GM19238 (cell line): ENCODE measurements around the gene MRPS12.
A peak's percentile ranks its signal among the peaks of the same experiment; 100 is the strongest.

Source experiments
- DNase-seq: peaks from one replicate; pipeline ENCODE4 v3.0.0; 2011; ENCODE audit warnings: low spot score; ENCODE audit not compliant: insufficient read length

Gene MRPS12

DNA sequence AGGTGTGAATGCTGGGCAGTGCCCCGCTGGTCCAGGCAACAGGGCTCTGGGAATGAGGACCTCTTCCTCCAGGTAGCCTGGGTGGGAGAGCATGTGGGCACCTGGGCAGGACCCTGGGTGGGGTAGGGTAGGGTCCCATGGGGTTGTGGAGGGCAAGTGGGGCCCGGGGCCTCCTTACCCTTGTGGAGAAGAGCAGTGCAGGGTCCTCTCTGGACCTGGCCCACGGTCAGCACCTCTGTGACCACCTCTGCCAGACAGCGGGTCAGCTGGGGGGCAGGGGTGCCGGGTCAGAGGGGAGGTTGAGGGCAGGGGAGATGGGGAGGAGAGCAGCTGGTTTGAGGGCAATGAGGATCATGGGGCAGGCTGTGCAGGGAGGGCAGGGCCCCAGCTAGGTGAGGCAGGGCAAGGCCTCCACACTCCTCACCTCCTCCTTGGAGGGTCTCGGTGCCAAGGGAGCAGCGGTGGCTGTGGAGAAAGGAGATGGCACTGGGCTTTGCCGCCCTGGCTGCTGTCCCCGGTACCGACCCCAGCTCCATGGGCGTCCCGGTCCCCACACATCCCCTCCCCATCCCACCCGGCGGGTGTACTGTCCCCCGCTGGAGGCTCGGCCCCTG lies 19.2 kb upstream of the MRPS12 start:
- no peak for DNase-seq

DNA sequence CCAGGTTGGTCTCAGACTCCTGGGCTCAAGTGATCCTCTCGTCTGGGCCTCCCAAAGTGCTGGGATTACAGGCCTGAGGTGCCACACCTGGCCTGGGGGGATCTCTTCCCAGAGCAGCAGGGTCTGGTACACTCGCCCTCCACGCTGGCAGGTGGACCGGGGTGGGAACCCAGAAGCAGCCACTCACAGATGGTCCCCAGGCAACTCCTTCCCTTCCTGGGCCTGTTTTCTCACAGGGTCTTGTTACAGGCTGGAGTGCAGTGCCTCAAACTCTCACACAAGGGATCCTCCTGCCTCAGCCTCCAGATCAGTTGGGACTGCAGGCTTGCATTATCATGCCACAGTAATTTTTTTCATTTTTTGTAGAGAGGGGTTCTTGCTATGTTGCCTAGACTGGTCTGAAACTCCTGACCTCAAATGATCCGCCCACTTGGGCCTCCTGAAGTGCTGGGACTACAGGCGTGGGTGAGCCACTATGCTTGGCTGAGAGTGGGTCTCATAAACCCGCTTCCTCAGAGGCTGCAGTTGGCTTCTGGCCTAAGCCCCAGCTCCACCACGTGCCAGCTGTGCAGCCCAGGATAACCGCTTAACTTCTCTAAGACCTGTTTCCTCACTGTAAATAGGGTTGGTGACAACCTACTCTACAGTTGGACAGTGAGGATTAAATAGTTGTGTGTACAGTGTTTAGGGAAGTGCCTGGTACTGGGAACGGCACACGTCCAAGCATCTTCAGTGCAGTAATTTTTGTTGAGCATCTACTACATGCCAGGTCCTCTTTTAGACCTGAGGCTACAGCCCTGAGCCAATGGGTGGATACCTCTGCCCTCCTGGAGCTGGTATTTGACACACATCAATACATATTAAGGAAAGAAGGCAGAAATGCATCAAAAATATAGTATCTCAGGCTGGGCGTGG lies 17.9 kb upstream of the MRPS12 start:
- DNase-seq = no peak

GRCh38 chr19:38913958-38914357 lies 16.8 kb upstream of the MRPS12 start:
- no peak for DNase-seq

GRCh38 chr19:38915329-38916321 lies 15.1 kb upstream of the MRPS12 start:
- DNase-seq = no peak

DNA sequence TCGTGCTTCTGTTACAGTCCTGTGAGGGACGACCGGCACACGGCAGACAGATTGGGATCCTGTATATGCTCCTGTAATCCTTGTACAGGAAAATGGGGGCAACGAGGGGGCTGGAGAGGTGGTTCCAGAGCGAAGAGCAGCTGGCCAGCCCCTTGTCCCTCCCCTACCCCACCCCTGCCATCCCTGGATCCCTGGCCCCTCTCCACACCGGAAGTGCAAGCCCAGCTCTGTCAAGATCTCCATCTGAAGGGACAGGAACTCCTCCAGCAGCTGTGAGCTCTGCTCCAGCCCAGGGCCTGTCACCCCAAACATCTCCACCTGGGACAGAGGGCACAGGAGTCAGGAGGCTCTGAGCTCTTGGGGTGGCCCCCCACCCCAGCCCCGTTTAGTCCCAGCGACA lies 13.2 kb upstream of the MRPS12 start:
- DNase-seq = no peak

DNA sequence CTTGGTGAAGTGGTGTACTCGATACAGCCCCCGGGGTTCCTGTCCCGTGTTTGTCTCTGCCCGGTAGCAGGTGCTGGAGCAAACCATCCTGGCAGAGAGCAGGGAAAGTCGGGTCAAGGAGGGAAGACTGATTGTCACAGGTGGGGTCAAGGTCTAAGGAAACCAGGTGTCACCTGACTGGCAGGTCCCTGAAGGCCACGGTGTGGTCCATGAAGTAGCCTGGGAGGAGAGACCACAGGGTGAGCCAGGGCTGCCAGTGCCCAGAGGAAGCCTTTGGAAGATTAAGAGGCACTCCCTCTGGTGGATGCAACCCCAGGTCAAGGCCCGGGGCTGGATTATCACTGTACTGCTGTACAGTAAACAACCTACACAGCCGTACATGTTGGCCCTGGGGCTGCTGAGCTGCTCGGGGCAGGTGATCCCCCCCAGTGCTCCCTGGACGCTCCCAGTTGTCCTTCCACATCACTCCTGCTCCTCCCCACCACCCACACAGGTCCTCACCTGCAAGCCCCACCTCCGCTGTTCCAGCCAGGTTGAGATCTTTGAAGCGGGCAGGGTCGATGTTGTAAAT lies 12.7 kb upstream of the MRPS12 start:
- no peak for DNase-seq

GRCh38 chr19:38918526-38918925 lies 12.2 kb upstream of the MRPS12 start:
- no peak for DNase-seq

DNA sequence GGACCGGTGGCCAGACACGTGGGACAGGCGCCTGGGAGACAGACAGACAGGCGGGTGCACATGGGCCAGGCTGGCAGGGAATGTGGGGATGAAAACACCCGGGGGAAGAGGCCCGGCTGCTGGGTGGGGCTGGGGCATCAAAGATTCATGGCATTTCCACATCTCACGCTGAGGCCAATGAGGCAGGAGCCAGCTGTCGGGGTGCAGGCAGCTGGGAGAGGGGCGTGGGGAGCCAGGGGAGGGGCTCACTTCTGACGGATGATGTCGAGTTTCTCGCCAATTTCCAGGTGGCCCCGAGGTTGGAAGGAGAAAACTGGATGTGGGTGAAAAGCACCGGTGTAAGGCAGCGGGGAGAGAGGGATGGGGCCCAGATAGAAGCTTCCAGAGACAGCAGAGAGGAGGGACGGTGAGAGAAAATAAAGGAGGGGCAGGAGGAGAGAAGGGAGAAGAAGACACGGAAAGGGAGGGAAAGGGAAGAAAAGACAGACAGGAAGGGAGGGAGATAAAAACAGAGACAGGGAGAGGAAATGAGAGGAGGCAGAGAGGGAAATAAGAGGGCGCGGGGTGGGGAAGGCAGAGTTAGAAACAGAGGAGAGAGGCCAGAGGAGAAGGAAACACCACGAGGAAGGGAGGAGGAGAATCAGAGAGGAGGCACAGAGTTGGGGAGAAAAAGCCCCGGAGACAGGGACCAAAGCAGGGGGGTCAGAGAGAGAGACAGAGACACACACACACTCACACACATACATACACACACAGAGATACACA lies 10.7 kb upstream of the MRPS12 start:
- DNase-seq = no peak

DNA sequence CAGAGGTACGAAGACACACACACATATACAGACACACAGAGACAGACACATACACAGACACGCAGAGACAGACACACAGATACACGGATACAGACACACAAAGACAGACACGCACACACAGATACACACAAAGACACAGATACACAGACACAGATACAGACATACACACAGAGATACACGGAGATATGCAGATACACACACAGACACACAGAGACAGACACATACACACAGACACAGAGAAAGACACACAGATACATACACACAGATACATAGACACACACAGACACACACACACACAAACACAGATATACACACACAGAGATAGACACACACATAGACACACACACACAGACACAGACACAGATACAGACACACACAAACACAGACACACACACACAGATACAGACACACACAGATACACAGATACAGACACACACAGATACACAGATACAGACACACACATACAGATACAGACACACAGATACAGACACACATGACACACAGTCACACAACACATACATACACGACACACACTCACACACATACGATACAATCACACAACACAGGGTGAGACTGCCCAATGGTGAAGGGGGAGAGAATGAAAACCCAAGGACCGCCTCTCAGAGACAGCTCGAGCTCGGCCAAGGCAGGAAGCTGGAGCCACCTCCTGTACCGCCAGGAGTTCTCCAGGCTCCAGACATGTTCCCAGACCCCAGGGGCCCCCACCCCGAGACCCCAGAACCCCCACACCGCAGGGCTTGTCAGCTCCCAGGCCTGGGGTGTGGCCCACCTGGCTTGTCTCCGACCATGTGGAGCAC lies 9.9 kb upstream of the MRPS12 start:
- DNase-seq = no peak

GRCh38 chr19:38921420-38922274 lies 9.1 kb upstream of the MRPS12 start:
- no peak for DNase-seq

- no peak for DNase-seq
Measured at GRCh38 chr19:38922482-38922881, 8.3 kb upstream of the MRPS12 start.

- DNase-seq = no peak
Measured at GRCh38 chr19:38924388-38924787, 6.4 kb upstream of the MRPS12 start.

DNA sequence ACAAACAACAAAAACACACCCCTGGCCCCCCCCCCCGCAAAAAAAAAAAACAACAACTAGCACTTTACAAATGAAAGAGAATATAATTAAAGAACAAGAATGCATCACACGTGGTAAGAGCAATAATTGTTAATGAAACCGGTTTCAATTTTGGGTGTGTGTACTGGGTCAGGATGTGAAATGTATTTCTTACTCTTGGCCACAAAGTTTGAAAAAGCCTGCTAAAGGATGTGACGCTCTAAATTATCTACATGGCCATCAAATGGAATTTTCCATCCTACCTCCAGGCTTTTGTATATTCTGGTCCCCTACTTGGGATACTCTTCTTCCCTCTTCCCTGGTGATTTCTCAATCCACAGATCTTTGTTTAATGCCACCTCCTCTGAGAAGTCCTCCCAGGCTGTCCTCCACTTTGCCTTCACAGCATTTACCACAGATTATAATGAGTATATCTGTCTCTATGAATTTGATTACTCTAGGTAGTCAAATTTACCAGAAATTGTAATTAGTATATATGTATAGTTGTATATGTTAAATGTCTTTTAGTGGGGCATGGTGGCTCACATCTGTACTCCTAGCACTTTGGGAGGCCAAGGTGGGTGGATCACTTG lies 2.2 kb upstream of the MRPS12 start:
- peak; percentile 5 for DNase-seq

DNA sequence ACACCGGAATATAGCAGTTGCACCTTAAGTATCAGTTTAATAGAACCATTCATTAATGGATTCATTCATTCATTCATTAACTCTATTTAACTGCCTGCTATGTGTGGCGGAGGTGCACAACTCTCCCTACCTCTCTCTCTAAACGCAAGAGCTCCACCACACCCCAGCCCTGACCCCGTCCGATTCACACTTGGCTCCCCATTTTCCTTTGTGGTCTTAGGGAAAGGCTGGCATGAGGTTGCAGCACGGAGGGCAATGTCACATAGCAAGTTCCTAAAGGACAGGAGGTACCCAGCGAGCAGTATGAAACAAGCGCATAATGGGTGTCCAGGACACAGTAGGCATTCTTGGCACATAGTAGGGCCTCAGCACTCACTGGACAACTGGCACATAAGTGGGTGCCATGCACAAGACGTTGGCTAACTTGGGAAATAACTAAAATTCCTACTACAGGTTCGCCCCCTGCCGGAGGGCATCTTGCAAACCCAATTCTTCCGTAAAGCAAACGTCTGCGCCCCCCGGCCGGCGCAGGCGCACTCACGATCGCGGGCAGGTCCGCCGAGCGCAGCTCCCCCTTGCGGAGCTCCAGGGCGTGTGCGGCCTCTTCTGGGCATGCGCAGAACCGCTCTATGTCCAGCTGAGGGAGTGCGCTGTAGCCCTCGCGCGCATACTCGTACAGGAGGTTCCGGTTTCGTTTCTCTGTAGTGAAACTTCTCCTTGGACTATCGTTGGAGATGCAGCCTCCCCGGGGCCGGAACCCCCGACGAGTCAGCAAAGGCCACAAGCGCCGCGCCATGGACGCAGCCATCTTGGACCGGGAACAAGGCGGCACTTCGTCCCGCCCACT lies 592 bp upstream of the MRPS12 start, which contains the start of gene SARS2:
SARS2 (minus strand) TSS at position 835 of the 847 bp plus-strand sequence; CDS start at position 808, 27 bp downstream.
- DNase-seq = peak; percentile 92

- no peak for DNase-seq
Measured at GRCh38 chr19:38931521-38931793, 713 bp downstream of the MRPS12 start.

DNA sequence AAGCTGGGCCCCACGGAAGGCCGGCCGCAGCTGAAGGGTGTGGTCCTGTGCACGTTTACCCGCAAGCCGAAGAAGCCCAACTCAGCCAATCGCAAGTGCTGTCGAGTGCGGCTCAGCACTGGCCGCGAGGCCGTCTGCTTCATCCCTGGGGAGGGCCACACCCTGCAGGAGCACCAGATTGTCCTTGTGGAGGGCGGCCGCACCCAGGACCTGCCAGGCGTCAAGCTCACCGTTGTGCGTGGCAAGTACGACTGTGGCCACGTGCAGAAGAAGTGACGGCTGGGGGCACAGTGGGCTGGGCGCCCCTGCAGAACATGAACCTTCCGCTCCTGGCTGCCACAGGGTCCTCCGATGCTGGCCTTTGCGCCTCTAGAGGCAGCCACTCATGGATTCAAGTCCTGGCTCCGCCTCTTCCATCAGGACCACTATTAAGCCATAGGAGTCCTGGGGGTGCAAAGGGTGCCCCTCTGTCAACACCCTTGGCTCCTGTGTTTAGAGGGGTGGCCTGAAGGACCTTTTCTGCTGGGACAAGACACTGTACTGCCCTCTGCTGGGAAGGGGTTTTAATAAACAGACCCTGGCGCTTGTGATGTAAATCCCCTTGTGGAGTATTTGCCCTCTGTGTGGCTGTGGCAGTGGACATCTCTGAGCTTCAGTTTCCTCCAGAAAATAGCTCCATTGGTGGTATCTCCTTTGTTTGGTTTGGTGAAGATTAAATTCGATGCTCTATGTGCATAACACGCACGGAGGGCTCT lies 1.9 kb downstream of the MRPS12 start:
- no peak for DNase-seq

- no peak for DNase-seq
Measured at GRCh38 chr19:38933544-38933943, 2.8 kb downstream of the MRPS12 start.
